GM12878 (cell line): ENCODE data around the gene SSPN. TPM values are rescaled to one million over a fixed set of nuclear protein-coding genes. Genes with fewer than 3 reads are reported as not detected.

Experiments used
- ATAC-seq: fragments of 200-7000 bp; cut with Tn5 transposase; 3 replicates; pipeline ENCODE4 v1.9.1; 2020; ENCODE audit warnings: mild to moderate bottlenecking, moderate library complexity
- BruUV-seq: library from RNA; stranded (reverse); fragments of 400-500 nt; replicated peaks from 2 replicates; lab custom pipeline; 2021; lab: Mats Ljungman, UMichigan
- CTCF ChIA-PET: fragments of 300-600 bp; sonication (Branson Sonifier 250); formaldehyde crosslinking; extraction: SDS; loops from one replicate; lab custom pipeline; 2021; ENCODE audit warnings: inconsistent platforms; lab: Yijun Ruan, JAX
- POLR2A ChIA-PET: fragments of 350-600 bp; formaldehyde crosslinking; extraction: SDS; loops from one replicate; lab custom pipeline; 2021; ENCODE audit warnings: inconsistent platforms; lab: Charles Lee
- RAD21 ChIA-PET: fragments of 300-600 bp; sonication (Branson Sonifier 250); formaldehyde crosslinking; loops from one replicate; lab custom pipeline; 2023; ENCODE audit warnings: antibody characterized with exemption; ENCODE audit not compliant: unreplicated experiment; lab: Charles Lee
- SMC1A ChIA-PET: fragments of 300-600 bp; sonication (Branson Sonifier 250); formaldehyde crosslinking; loops from one replicate; lab custom pipeline; 2023; ENCODE audit not compliant: unreplicated experiment, uncharacterized antibody; lab: Charles Lee
- DNase-seq: peaks from one replicate; pipeline ENCODE4 v3.0.0-alpha.2; 2011; ENCODE audit warnings: low read depth, low spot score
- FAIRE-seq: peaks from 3 replicates; lab custom pipeline; 2011; peaks lifted over from hg19 to GRCh38; lab: Jason Lieb, UNC
- H2AFZ ChIP-seq: 2 replicates; pipeline ENCODE4 v1.6.0; 2011; ENCODE audit warnings: low read depth, low read length, control low read depth; ENCODE audit not compliant: control insufficient read depth
- H3K27ac ChIP-seq: 2 replicates; pipeline ENCODE4 v1.5.1; 2011; ENCODE audit warnings: control low read depth; ENCODE audit not compliant: control insufficient read depth, insufficient read depth
- H3K27me3 ChIP-seq, 2 experiments: replicated peaks in 1 of 2; 2 replicates each; pipeline versions ENCODE4 v1.6.0 to v1.6.1; 2011; ENCODE audit warnings: low read length in 1 of 2; ENCODE audit not compliant: control insufficient read depth in 2 of 2, insufficient read depth in 2 of 2
- H3K36me3 ChIP-seq, 2 experiments: 2 replicates each; pipeline ENCODE4 v1.5.1; 2011; ENCODE audit warnings: low read length in 1 of 2; ENCODE audit not compliant: control insufficient read depth in 2 of 2, insufficient read depth in 2 of 2
- H3K4me1 ChIP-seq: 2 replicates; pipeline ENCODE4 v1.6.1; 2011; ENCODE audit warnings: mild to moderate bottlenecking, low read length, moderate library complexity, mixed read lengths; ENCODE audit not compliant: control insufficient read depth, insufficient read depth
- H3K4me2 ChIP-seq: 2 replicates; pipeline ENCODE4 v1.6.0; 2011; ENCODE audit warnings: control low read depth; ENCODE audit not compliant: control insufficient read depth, insufficient read depth
- H3K4me3 ChIP-seq: fragments of 200-600 bp; sonication (generic); 2 replicates; pipeline ENCODE4 v1.5.1; 2016
- H3K79me2 ChIP-seq: 2 replicates; pipeline ENCODE4 v1.6.0; 2011; ENCODE audit warnings: low read length; ENCODE audit not compliant: control insufficient read depth, insufficient read depth
- H3K9ac ChIP-seq: 2 replicates; pipeline ENCODE4 v1.8.0; 2011; ENCODE audit warnings: low read length, control low read depth, mixed read lengths; ENCODE audit not compliant: control insufficient read depth, insufficient read depth
- H3K9me3 ChIP-seq: replicated peaks from 3 replicates; pipeline ENCODE4 v1.5.1; 2011; ENCODE audit warnings: mild to moderate bottlenecking, low read length; ENCODE audit not compliant: control insufficient read depth, insufficient read depth
- H4K20me1 ChIP-seq: 2 replicates; pipeline ENCODE4 v1.6.0; 2011; ENCODE audit not compliant: control insufficient read depth, insufficient read depth
- BMI1 ChIP-seq: fragments of 450-650 bp; IDR thresholded peaks from 2 replicates; pipeline ENCODE4 v1.6.1; 2016; ENCODE audit warnings: mild to moderate bottlenecking, moderate library complexity, borderline replicate concordance
- CBX5 ChIP-seq: sonication (generic); IDR thresholded peaks from 2 replicates; pipeline ENCODE4 v1.6.1; 2016; ENCODE audit warnings: low read depth, moderate library complexity, mild to moderate bottlenecking, inconsistent platforms
- CREB1 ChIP-seq: IDR thresholded peaks from 2 replicates; pipeline ENCODE4 v1.6.1; 2012; ENCODE audit warnings: low read depth, mild to moderate bottlenecking, inconsistent platforms
- LARP7 ChIP-seq: fragments of 450-650 bp; IDR thresholded peaks from 2 replicates; pipeline ENCODE4 v1.6.1; 2017; ENCODE audit warnings: mild to moderate bottlenecking
- ZNF207 ChIP-seq: fragments of 450-650 bp; IDR thresholded peaks from 2 replicates; pipeline ENCODE4 v1.6.1; 2014; ENCODE audit warnings: antibody characterized with exemption, mild to moderate bottlenecking, borderline replicate concordance
- WGBS: methylation state at CpG from one replicate; pipeline ENCODE4 v1.1.6; 2016; ENCODE audit warnings: low lambda C conversion rate; ENCODE audit not compliant: insufficient replicate concordance, insufficient coverage; ENCODE audit errors: missing lambda C conversion rate; 5-methylcytosine and 5-hydroxymethylcytosine counted together
- in situ Hi-C: fragments of 300-500 bp; cut with MboI; formaldehyde crosslinking; loops from 9 replicates; pipeline ENCODE4 v1.14.3; 2018; ENCODE audit warnings: mixed read lengths
- intact Hi-C: fragments of 100-400 bp; cut with micrococcal nuclease; formaldehyde crosslinking; loops from one replicate; pipeline ENCODE4 v1.14.2; 2022; ENCODE audit not compliant: unreplicated experiment
- polyA plus RNA-seq, 11 experiments: library from polyadenylated mRNA; depleted of rRNA in 4 of 11; unstranded in 6 of 11; stranded (reverse) in 5 of 11; fragments of >200 nt; fragmentation: Nextera tagmentation in 4 of 11; fragmentation: Illumina TruSeq in 1 of 11; extraction: Ambion mirVana in 4 of 11; extraction: Trizol in 1 of 11; gene quantifications; 1 replicate in 1 of 11; 2 replicates in 10 of 11; pipeline versions ENCODE4 v1.2.1 to v1.2.3, GENCODE V29; 2011 to 2016; ENCODE audit warnings: inconsistent platforms in 2 of 11, missing spikeins in 2 of 11, low read depth in 1 of 11
- total RNA-seq, 4 experiments: library from RNA; depleted of rRNA in 3 of 4; stranded (reverse); fragments of >200 nt in 3 of 4; fragmentation: Illumina TruSeq in 1 of 4; extraction: Trizol in 1 of 4; gene quantifications; 2 replicates each; pipeline versions ENCODE4 v1.2.1 to v1.2.3, GENCODE V29; 2013 to 2021

SSPN gene
- total and polyA plus RNA-seq, 10 of the 15 experiments (the other 5 are each of a cell fraction or from before 2014, with no cell fraction given): 0.04 to 0.41 (median 0.28) TPM; not detected in 5

DNA sequence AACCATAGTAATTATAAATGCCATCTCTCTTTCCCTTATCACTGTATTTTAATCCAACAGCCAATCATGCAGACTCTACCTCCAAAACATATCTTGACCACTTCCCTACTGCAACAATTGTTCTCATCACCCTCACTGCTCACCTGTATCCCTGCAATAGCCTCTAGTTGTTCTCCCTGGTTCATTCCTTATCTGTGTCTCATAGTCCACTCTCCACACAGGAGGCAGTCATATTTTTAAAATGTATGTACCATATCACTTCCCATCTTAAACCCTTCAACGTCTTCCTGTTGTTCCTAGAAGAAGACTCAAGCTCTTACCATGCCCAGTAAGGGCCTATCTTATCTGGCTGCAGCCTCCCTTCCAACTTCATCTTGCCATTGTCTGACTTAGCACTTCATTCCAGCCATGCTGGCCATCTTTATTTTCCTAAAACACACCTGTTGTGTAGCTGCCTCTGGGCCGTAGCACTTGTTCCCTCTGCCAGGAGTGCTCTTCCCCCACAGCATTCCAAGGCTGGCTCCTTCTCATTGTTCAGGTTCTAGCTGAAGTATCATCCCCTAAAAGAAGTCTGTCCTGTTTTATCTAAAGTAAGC is 42.8 kb upstream of the SSPN start (continued):
- TF ChIP-seq BMI1: no peak
- TF ChIP-seq CREB1: no peak

DNA sequence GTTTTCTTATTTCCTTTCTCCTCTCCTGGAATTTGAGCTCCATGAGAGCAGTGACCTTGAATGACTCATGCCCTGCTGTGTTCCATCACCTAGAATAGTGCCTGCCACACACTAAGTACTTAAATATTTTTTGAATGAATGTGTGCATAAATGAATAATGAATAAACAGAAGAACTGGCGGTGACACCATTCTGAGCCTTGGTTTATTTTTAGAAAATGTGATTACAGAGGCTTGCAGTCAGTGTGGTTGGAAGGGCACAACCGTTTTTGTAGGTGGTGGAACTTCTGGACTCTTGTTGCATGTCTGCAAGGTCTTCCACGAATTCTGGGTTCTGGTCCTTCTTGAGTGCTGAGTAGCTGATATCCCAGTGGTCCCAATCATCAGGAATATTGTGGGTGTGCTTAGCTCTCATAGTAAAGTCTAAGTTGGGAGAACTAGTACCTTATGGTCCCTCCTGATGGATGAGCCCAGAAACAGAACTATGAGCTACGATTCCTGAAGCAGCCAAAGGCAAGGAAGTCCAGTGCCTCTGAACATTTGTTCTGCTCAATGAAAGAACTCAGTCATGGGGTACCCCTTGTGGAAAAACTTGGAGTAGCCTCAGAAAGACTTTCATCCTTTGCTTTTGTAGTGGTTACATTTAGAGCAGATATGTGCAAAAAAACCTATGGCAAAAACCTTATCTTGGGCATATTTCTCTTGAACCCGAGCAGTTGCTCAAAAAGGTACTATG is 41.8 kb upstream of the SSPN start:
- no peak for DNase-seq
- H2AFZ ChIP-seq: no peak overlapping the region
- no peaks in the 10 kb centered on the region for H4K20me1 ChIP-seq
- in situ Hi-C loops (no loop called here), intact Hi-C loops (no loop called here)
- no peak overlapping the region for H3K9ac ChIP-seq
- no peak overlapping the region for H3K4me3 ChIP-seq
- CTCF ChIA-PET: interaction anchor here (7.2 kb wide), 1 partner anchor 32 kb away, joined by 74 read pairs; the partner anchor contains the start of gene BHLHE41
- H3K79me2 ChIP-seq: no peaks in the 10 kb centered on the region
- WGBS: 32% methylated on average over 5 of the region's 5 CpGs
- RAD21 ChIA-PET: interaction anchor here (1.0 to 5.5 kb wide), 4 partner anchors 18 to 145 kb away, joined by 3 to 76 read pairs (median 4); no protein-coding TSS in a partner anchor
- SMC1A ChIA-PET: interaction anchor here (1.0 to 8.1 kb wide), 13 partner anchors 9 to 145 kb away, joined by 3 to 93 read pairs (median 5); partner anchors contain the start of gene BHLHE41
- ATAC-seq: no peak
- no peak for FAIRE-seq
- peaks cover 35% of the 10 kb centered on the region for H3K4me1 ChIP-seq
- BruUV-seq: no TSS peak
- no peaks in the 10 kb centered on the region for H3K36me3 ChIP-seq
- H3K4me2 ChIP-seq: no peak overlapping the region
- POLR2A ChIA-PET: interaction anchor here (0.6 to 2.2 kb wide), 5 partner anchors 9 to 171 kb away, joined by 3 to 9 read pairs (median 4); no protein-coding TSS in a partner anchor
- H3K9me3 ChIP-seq: no peaks in the 10 kb centered on the region; the same call in 2 of the 3 replicates
- TF ChIP-seq ZNF207 (no peak), LARP7 (no peak), CBX5 (no peak)
- TF ChIP-seq, all 136 proteins: peak for 0
- no peak overlapping the region for H3K27ac ChIP-seq
- no peaks in the 10 kb centered on the region for H3K27me3 ChIP-seq
